Breast epithelium (tissue), 3 donors: ENCODE results near the gene SLC10A7.

Experiments
- CTCF ChIP-seq, 3 donors: fragments of 450-650 bp; IDR thresholded peaks; one replicate each; pipeline ENCODE4 v1.5.1; 2016 to 2017; ENCODE audit warnings: antibody characterized with exemption in 3 of 3, mild to moderate bottlenecking in 3 of 3, moderate library complexity in 3 of 3
- POLR2A ChIP-seq: fragments of 450-650 bp; IDR thresholded peaks from one replicate; pipeline ENCODE4 v1.6.1; 2016; ENCODE audit warnings: antibody characterized with exemption, mild to moderate bottlenecking, moderate library complexity
- POLR2AphosphoS5 ChIP-seq, 3 donors: sonication (generic); formaldehyde crosslinking; IDR thresholded peaks; one replicate each; pipeline ENCODE4 v1.6.1; 2017; ENCODE audit warnings: antibody characterized with exemption in 3 of 3

- TF ChIP-seq CTCF (IDR thresholded peaks at IDR 0.05): no peak
- TF ChIP-seq POLR2AphosphoS5 (IDR thresholded peaks at IDR 0.05): no peak
- TF ChIP-seq POLR2A: no peak
These were observed 84.0 kb downstream of the SLC10A7 start for GRCh38 chr4:146437778-146438177.
